ENCODE measurements around the gene SLC25A1.

SLC25A1 gene

DNA sequence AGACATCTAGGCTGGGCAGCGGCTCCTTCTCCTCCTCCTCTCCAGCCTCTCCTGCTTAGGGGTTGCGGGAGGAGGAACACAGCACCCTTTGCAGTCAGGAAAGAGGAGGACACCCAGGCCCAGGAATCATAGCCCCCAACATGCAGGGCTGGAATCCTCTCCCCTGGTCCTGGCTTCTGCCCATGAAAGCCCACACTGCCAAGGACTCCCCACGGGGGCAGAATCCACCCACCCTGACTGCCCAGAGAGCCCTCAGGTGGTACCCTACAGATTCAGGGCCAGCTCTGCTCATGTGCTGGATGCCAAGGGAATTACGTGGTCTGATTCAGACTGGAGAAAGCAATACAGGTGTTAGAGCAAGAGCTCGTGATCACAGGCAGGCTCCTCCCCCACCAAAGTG lies 38.6 kb downstream of the SLC25A1 start:
- Mint-ChIP-seq H3K36me3 (ENCODE audit: low read depth) (peaks cover 36% of the 10 kb centered on the region), H3K4me1 (peaks cover 23% of the 10 kb centered on the region), H3K27me3 (ENCODE audit: low read depth, poor library complexity) (peaks cover 7% of the 10 kb centered on the region), H3K9me3 (no peaks in the 10 kb centered on the region), H3K27ac (no peak overlapping the region), H3K4me3 (no peak overlapping the region)
- DNase-seq, result no peak
- TF ChIP-seq CTCF (IDR thresholded peaks at IDR 0.05), result no peak

DNA sequence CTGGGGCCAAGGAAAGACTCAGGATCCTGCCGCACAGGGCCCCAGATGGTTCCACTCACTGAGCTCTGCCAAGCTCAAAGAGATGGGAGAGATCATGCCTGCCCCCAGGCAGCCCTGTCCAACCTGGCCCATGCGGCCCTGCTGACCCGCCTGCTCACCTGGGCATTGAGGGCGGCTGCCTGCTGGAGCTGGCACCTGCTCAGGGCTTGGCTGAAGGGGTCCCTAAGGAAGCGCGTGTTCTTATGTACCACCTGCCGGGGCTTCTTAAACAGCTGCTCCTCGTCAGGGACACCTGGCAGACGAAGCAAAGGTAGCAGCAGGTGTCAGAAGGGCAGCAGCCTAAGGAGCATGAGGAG lies 39.6 kb downstream of the SLC25A1 start:
- peaks cover 36% of the 10 kb centered on the region for H3K36me3 Mint-ChIP-seq (ENCODE audit: low read depth)
- no peak for DNase-seq
- peaks cover 14% of the 10 kb centered on the region for H3K4me1 Mint-ChIP-seq
- no peaks in the 10 kb centered on the region for H3K9me3 Mint-ChIP-seq
- no peak overlapping the region for H3K27ac Mint-ChIP-seq
- H3K4me3 Mint-ChIP-seq, result no peak overlapping the region
- peaks cover 4% of the 10 kb centered on the region for H3K27me3 Mint-ChIP-seq (ENCODE audit: low read depth, poor library complexity)
- TF ChIP-seq CTCF (IDR thresholded peaks at IDR 0.05), result no peak

DNA sequence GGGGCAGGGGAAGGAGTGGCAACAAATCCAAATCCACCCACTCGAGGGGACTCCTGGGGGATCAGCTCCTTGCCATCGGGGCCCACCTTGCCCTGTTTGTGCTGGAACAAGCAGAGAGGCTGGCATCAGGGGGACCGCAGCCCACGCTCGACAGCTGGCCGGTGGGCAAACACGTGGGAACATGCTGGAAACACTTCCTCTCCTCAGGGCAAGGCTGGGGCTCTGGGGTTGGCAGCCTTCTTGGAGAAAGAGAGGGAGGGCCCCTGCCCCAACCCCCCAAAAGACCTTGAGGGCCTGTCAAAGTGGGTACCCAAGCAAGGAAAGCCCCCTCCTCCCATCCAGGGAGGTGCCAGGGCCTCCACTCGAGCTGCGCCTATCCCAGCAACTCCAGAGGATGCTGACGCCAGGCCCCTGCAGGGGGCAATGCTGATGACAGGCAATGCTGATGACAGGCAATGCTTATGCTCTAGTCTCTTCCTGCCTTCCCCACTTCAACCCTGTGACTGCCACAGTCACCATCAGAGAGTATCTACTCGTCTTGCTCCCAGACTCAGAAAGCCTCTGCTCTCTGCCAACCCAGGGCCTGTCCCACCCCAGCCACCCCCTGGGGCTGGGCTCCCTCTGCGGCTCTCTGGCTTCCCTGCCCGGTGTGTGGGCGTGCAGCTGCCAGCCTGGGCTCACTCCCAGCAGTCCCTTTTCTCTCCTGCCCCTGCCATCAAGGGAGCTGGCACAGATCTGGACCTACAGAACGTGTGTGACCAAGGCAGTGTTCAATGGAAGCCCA lies 40.1 kb downstream of the SLC25A1 start:
- no peak for DNase-seq
- H3K36me3 Mint-ChIP-seq (ENCODE audit: low read depth), result peaks cover 36% of the 10 kb centered on the region
- TF ChIP-seq CTCF (IDR thresholded peaks at IDR 0.05), result no peak
- no peaks in the 10 kb centered on the region for H3K9me3 Mint-ChIP-seq
- peaks cover 8% of the 10 kb centered on the region for H3K4me1 Mint-ChIP-seq
- H3K27me3 Mint-ChIP-seq (ENCODE audit: low read depth, poor library complexity), result peaks cover 2% of the 10 kb centered on the region
- H3K27ac Mint-ChIP-seq, result no peak overlapping the region
- no peak overlapping the region for H3K4me3 Mint-ChIP-seq

DNA sequence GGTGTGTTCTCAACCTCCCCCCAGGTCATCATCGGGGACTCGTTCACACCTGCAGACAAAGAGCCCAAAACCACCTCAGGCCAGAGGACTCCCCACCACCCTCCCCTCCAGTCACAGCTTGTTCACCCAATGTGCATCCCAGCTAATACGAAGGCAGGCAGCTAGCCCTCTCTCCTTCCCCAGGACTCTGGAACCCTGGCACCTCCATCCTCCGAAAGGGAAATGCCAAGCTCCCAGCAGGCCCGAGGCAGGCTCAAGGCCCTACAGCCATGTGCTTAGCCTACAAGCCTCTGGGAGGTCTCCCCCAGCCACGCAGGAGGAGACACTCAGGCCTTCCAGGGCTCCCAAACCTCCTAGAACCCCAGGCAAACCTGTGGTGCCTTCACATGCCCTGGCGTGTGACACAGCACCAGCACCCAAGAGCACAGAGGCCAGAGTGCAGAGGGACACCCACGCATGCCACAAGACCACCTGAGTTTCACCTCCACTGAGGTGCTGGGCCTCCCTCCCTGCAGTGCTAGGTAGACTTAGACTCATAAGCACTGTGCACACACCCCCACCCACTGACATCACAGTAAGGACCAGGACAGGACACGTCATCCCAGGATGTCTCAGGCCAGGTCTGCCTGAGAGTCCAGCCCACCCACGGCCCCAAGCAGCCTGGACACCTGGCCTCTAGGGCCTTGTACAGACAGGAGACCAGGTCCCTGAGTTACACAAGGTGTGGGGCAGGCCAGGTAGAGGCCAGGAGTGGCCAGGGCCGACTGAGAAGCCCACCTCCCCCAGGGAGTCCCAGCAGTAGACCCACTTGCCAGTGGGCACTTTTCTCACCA lies 40.9 kb downstream of the SLC25A1 start:
- Mint-ChIP-seq H3K27ac (no peak overlapping the region), H3K36me3 (ENCODE audit: low read depth) (peaks cover 36% of the 10 kb centered on the region), H3K4me1 (peaks cover 2% of the 10 kb centered on the region), H3K4me3 (no peak overlapping the region), H3K9me3 (no peaks in the 10 kb centered on the region), H3K27me3 (ENCODE audit: low read depth, poor library complexity) (no peaks in the 10 kb centered on the region)
- no peak for TF ChIP-seq CTCF (IDR thresholded peaks at IDR 0.05)
- DNase-seq, result no peak

DNA sequence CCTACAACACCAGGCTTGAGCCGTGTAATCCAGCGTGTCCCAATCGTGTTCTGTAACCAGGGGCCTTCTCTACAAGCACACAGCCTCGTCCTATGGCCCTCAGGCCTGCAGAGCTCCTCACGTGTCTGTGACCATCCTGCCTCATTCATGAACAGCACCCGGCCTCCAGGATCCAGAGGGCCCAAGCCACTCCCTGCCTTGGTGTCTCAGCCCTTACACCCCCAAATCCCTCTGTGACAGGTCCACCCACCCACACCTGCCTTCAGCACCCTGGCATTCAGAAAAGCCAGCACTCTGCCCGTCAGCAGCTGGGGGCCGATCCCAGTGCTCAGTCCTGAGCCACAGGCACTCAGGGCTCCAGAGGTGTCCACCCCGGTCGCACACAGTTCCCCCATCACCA lies 41.6 kb downstream of the SLC25A1 start:
- H3K36me3 Mint-ChIP-seq (ENCODE audit: low read depth), result peaks cover 36% of the 10 kb centered on the region
- no peaks in the 10 kb centered on the region for H3K4me1 Mint-ChIP-seq
- no peak for DNase-seq
- no peaks in the 10 kb centered on the region for H3K27me3 Mint-ChIP-seq (ENCODE audit: low read depth, poor library complexity)
- no peak overlapping the region for H3K27ac Mint-ChIP-seq
- no peaks in the 10 kb centered on the region for H3K9me3 Mint-ChIP-seq
- no peak for TF ChIP-seq CTCF (IDR thresholded peaks at IDR 0.05)
- H3K4me3 Mint-ChIP-seq, result no peak overlapping the region
